HG02763 (cell line): ENCODE measurements around the gene PIGP.
"Not testable (repeated sequence)": the region's sequence is repeated elsewhere in the genome, so short reads cannot be mapped to it uniquely, and the experiment has no call there.

Experiments
- ATAC-seq: cut with Tn5 transposase; IDR thresholded peaks from one replicate; pipeline ENCODE4 v1.9.1; 2021; ENCODE audit warnings: mild to moderate bottlenecking, moderate library complexity; ENCODE audit not compliant: unreplicated experiment

The PIGP gene

GRCh38 chr21:37076087-37076850 lies 3.4 kb upstream of the PIGP start:
- no peak for ATAC-seq

- ATAC-seq = no peak
Observed at GRCh38 chr21:37075214-37075770, 2.4 kb upstream of the PIGP start.

GRCh38 chr21:37074546-37074945 lies 1.7 kb upstream of the PIGP start:
- no peak for ATAC-seq

DNA sequence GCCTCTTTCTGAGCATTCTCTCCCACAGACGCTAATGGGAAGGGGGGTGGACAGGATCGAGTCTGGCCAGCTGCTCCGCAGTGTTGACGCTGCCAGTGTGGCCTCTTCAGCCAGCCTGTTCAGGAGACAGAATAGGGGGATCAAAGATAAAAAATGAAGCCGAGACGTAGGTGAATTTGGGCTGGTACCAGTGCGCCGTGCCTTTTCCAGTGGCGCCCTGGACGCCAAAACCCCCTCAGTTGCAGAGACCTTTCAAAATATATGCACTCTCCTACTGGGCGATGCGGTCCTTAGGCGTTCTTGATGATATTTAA lies 1.3 kb upstream of the PIGP start:
- no peak for ATAC-seq

DNA sequence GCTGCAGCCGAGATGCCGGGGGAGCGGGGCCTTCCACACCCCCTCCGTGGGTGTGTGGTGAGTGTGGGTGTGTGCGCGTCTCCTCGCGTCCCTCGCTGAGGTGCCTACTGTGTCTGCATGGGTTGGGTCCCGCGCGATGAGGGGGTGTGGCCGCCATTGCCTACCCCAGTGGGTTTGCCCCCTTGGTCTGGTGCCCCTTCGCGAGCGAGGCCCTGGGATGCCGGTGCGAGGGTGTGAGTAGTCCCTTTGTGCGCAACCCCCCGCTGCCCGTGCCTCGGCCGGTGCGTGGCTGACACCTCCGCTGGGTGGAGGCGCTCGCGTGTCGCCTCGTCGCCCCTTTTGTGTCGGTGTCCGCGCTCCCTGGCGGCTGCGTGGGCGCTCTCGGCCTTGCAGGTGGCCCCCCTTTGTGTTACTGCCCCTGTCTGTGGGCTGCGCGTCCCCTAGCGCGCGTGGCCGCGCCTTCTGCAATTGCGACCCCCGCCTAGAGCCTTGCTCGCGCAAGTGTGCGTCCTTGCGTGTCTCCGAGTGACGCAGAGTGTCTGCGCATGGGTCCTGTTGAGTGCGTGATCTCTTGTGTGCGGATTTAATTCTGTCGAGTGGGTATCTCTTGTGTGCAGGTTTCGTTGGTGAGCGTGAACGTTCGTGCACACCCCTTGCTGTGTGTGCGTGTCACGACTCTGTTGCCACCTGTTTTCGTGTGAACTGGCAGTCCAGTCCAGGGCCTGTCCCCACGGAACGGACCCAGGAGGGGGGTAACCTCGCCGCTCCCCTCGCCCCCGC lies 736 bp upstream of the PIGP start:
- ATAC-seq = peak; percentile 32

DNA sequence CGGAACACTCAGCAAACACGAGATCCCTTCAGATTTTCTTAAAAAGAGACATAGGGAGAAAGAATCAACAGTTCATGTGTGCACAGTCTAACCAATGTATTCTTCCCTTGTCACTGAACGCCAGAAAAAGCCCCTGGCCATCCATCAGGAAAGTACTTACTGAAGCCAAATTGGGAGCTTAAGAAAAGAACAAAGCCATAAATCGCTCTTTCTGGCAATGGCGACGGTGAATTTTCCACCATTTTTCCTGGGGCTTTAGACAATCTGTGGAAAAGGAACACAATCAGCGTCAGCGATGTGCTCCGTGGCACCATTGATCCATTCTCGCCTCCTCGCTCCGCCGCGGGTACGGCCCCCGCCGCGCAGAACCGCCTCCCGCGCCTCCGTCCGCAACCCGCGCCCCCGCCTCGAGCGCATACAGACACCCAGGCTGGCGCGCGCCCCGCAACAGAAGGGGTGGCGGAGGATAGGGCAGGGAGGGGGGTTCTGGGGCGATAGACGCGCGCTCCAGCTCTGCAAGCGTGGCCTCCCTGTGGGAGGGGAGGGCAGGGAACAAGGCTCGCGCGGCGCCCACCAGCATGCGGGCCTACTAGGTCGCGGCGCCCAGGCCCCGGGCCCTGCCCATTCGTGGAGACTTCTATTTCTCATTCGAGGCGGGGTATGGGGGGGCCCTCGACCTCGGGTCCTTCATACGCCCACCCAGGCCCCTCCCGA lies 440 bp downstream of the PIGP start:
- peak; percentile 32 for ATAC-seq

DNA sequence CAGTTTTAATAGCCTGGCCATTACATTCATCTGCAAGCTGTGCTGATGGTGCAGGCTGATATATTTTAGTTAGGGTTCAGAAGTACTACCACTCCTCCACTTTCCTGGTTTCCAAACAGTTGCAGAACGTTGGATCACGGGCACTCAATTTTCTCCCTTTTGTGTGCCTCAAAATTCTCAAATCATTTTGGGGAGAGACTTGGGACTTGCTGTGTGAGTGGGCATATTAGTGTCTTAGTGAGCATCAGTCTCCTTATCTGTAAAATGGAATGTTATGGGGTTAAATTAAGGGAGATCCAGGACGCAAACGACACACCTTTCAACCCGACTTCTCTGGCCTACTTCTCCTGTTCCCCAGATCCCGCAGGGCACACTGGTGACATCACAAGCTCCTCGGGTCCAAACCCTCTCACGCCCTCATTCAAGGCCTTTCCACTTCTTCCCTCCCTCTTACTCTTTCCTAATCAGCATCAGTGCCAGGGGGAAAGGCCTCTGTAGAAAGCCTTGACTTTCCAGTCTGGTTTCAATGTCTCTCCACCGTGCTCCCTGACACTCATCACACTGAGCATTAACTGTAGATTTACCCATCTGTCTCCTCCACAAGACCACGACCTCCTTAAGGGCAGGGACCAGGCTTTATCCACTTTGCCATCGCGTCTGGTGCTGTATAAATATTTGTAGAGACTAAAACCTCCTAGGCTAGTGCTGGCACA lies 1.2 kb downstream of the PIGP start:
- no peak for ATAC-seq

GRCh38 chr21:37065561-37066177 lies 7.2 kb downstream of the PIGP start:
- ATAC-seq = no peak

- ATAC-seq = no peak
Observed at GRCh38 chr21:37064841-37065240, 8.0 kb downstream of the PIGP start.

DNA sequence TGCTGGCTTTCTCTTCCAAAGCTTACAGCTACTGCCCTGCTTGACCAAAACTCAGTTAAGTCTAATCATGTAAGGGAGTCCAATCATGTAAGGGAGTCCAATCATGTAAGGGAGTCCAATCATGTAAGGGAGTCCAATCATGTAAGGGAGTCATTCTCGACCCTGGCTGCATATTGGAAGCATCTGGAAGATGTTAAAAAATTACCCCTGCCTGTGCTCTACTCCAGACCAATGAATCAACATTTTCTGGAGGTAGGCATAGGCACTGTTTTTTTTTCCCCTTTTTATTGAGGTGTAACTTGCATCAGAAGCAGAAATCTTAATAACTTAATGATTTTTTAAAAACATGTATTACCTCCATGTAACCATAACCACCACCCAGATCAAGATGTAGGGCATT lies 9.4 kb downstream of the PIGP start:
- ATAC-seq = no peak

DNA sequence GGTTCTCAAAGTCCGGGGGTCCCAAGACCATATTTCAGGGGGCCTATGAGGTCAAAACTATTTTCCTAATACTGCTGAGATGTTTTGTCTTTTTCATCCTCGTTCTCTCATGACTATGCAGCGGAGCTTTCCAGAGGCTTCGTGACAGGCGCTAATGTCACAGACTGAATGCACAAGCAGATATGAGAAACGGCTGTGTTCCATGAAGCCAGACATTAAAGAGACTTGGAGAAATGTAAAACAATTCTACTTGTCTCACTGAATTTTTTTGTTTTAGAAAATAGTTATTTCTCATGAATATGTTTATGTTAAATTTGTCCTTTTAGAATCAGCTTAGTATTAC lies 10.3 kb downstream of the PIGP start:
- no peak for ATAC-seq

GRCh38 chr21:37061926-37062592 lies 10.8 kb downstream of the PIGP start:
- ATAC-seq = no peak

GRCh38 chr21:37060296-37060695 lies 12.6 kb downstream of the PIGP start:
- ATAC-seq = no peak

DNA sequence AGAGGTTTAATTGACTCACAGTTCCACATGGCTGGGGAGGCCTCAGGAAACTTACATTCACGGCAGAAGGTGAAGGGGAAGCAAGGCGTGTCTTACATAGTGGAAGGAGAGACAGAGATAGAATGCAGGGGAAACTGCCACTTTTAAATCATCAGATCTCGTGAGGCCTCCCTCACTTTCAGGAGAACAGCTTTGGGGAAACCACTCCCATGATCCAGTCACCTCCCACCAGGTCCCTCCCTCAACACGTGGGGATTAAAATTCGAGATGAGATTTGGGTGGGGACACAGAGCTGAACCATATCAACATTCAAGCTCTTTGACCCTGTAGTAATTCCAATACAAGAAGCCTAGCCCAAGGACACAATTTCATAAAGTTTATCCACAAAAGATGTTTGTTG lies 13.7 kb downstream of the PIGP start:
- ATAC-seq = no peak

DNA sequence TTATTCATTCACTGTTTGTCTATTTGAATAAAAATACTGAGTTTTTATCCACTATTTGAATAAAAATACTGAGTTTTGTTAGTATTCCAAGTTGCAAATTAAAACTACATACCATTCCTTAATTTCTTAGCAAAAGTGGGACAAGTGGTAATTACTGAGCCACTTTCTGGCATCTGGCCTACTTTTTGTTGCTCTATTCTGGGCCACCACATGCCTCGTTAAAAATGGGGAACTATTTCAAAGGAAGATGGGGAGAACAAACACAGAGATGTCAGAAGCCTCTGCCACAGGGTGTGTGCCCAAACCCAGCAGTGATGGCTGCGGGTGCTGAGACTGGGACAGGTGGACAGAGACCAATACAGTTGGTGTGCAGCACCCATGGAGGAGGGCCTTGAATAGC lies 14.6 kb downstream of the PIGP start:
- no peak for ATAC-seq

GRCh38 chr21:37057614-37058013 lies 15.3 kb downstream of the PIGP start:
- no peak for ATAC-seq

GRCh38 chr21:37055271-37055855 lies 17.5 kb downstream of the PIGP start:
- no peak for ATAC-seq

DNA sequence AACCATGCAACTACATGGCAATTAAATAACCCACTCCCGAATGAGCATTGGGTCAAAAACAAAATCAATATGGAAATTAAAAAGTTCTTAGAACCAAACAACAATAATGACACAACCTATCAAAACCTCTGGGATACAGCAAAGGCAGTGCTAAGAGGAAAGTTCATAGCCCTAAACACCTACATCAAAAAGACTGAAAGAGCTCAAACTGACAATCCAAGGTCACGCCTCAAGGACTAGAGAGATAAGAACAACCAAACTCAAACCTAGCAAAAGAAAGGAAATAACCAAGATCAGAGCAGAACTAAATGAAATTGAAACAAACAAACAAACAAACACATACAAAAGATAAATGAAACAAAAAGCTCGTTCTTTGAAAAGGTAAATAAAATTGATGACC lies 23.1 kb downstream of the PIGP start:
- not testable (repeated sequence) for ATAC-seq

- no peak for ATAC-seq
Observed at GRCh38 chr21:37047079-37047478, 25.8 kb downstream of the PIGP start.

DNA sequence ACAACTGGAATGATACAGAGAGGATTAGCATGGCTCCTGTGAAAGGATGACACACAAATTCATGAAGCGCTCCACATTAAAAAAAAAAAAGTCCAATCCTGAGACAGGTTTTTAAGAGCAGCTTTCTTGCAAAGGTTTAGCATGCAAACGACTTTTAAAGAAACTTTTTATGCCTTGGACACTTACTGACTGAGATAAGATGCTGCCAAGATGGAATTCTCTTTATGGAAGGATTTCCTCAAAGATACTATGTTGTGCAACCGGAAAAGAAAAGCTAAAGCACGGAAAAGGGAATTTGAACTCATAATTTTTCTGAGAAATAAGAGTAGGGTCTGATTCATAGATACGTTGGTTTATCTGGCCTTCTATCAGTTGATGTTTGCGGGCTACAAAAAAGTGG lies 27.3 kb downstream of the PIGP start:
- no peak for ATAC-seq
